ENCODE results near the gene NME9.
A peak's percentile ranks its signal among the peaks of the same experiment; 100 is the strongest.

NME9 gene

DNA sequence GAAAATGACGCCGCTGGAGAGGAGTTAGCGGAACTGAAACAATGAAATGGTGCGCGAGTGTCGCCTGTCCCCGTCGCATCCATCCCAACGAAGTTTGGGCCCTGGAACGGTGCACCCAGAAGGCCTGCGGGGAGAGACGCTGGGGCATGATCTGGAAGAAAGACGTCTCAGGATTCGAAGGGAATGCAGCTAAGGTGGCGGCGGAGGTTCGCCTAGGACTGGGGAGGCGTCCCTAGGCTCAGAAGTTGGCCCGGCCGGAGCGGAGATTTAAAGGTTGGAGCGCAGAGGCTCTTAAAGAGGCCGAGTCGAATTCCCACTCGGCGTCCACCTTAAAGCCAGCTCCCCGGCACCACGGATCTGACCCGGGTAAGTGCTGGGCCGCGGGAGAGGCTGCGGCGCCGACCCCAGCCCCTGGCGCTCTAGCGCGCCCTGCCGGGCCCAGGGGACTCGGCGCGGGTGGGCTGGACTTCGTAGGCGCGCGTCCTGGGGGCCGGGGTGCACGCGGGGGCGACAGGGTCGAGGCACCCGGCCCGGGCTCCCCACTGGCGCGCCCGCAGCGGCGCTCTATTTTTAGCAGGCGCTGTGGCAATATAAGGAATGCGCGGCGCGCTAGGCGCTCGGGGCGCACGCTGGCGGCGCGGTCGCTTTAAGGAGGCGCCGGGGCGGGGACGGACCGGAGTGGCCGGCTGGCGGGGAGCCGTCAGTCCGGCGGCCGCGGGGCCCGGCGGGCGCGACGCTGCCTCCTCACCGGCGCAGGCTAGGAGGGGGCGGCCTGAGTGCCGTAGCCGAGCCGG, 18.5 kb upstream of the NME9 start, which contains the start of gene MRAS:
TSS of gene MRAS (plus strand) at position 620 of the 794 bp plus-strand sequence. CDS start 24,305 bp downstream, outside the sequence.
- peak within 1 kb of the TSS; percentile 58 for H3K9ac ChIP-seq (ENCODE audit: low read length)
- H3K9me3 ChIP-seq (ENCODE audit: control insufficient read depth, low read depth, low read length): no peaks in the 10 kb centered on the region
- H3K27ac ChIP-seq (ENCODE audit: low read length): no peak within 1 kb of the TSS
- H3K4me1 ChIP-seq (ENCODE audit: control insufficient read depth, low read depth, low read length): no peaks in the 10 kb centered on the region
- peaks cover 9% of the 10 kb centered on the region for H3K27me3 ChIP-seq (ENCODE audit: control insufficient read depth, insufficient read depth, low read length)
- H3K4me3 ChIP-seq (ENCODE audit: low read length): peak within 1 kb of the TSS; percentile 75
- H3K36me3 ChIP-seq (ENCODE audit: control insufficient read depth, low read depth, low read length): no peaks in the 10 kb centered on the region

DNA sequence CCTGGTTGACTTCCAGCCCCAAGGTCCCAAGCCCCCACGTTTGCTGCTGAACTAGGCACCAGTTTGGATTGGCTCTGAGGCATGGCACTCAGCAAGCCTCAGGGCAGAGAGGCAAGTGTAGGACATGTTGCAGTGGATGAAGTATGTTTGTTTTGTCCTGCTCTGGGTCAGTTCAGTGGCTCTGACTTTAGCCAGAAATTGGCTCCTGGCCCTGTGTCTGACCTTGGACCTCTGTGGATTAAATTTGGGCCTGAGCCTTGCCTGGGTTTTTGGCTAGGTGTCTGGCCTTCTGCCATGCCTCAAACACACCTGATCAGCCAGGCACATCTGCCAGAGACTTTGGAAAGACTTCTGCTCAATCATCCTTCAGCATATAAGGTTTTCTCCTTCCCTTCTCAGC, 15.1 kb upstream of the NME9 start:
- Histone ChIP-seq H3K27ac (ENCODE audit: low read length) (no peak overlapping the region), H3K9me3 (ENCODE audit: control insufficient read depth, low read depth, low read length) (no peaks in the 10 kb centered on the region), H3K9ac (ENCODE audit: low read length) (no peak overlapping the region), H3K27me3 (ENCODE audit: control insufficient read depth, insufficient read depth, low read length) (peaks cover 9% of the 10 kb centered on the region), H3K4me3 (ENCODE audit: low read length) (no peak overlapping the region), H3K36me3 (ENCODE audit: control insufficient read depth, low read depth, low read length) (no peaks in the 10 kb centered on the region), H3K4me1 (ENCODE audit: control insufficient read depth, low read depth, low read length) (no peaks in the 10 kb centered on the region)

- no peaks in the 10 kb centered on the region for H3K36me3 ChIP-seq (ENCODE audit: control insufficient read depth, low read depth, low read length)
- no peak overlapping the region for H3K4me3 ChIP-seq (ENCODE audit: low read length)
- no peak overlapping the region for H3K27ac ChIP-seq (ENCODE audit: low read length)
- no peaks in the 10 kb centered on the region for H3K27me3 ChIP-seq (ENCODE audit: control insufficient read depth, insufficient read depth, low read length)
- peaks cover 13% of the 10 kb centered on the region for H3K4me1 ChIP-seq (ENCODE audit: control insufficient read depth, low read depth, low read length)
- no peaks in the 10 kb centered on the region for H3K9me3 ChIP-seq (ENCODE audit: control insufficient read depth, low read depth, low read length)
- no peak overlapping the region for H3K9ac ChIP-seq (ENCODE audit: low read length)
These were observed 10.9 kb upstream of the NME9 start for GRCh38 chr3:138340511-138340910.

DNA sequence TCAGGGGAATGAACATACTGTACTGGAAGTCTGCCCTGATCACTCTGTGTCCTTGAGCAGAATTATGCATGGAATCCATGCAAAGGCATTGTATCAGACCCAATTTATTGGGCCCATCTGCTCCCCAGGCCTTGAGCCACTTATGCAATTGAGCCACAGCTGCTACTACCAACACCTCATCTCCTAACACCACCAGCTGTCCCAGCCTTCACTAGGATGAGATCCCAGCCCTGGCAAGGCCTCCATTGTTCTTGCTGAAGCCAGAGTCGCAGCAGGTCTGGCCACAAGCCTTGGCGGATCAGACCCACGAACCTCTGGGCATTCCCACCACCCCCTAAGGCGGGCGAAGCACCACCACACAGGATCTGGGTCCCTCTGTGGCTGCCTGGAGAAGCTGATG, 9.2 kb upstream of the NME9 start:
- H3K27ac ChIP-seq (ENCODE audit: low read length): no peak overlapping the region
- no peaks in the 10 kb centered on the region for H3K9me3 ChIP-seq (ENCODE audit: control insufficient read depth, low read depth, low read length)
- no peaks in the 10 kb centered on the region for H3K27me3 ChIP-seq (ENCODE audit: control insufficient read depth, insufficient read depth, low read length)
- no peaks in the 10 kb centered on the region for H3K36me3 ChIP-seq (ENCODE audit: control insufficient read depth, low read depth, low read length)
- no peak overlapping the region for H3K4me3 ChIP-seq (ENCODE audit: low read length)
- H3K9ac ChIP-seq (ENCODE audit: low read length): no peak overlapping the region
- H3K4me1 ChIP-seq (ENCODE audit: control insufficient read depth, low read depth, low read length): peaks cover 13% of the 10 kb centered on the region

DNA sequence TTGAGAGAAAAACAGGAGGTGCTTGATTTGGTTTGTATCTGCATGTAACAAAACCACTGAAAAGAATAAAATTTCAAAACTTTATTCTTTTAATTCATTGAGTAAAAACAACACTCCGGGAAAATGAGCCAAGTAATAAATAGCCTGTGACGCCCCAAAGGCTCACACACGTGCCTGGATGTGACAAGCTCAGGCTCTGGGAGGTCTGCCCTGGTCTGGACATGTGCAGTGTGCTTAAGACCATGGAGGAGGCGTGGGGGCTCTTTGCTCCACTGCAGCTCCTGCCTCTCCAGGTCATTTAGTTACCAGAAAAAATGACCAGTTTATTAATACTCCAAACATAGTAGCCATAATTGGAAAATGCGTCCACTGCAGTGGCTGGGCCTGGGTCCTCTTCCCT, 8.6 kb upstream of the NME9 start:
- Histone ChIP-seq H3K36me3 (ENCODE audit: control insufficient read depth, low read depth, low read length) (no peaks in the 10 kb centered on the region), H3K4me3 (ENCODE audit: low read length) (no peak overlapping the region), H3K27me3 (ENCODE audit: control insufficient read depth, insufficient read depth, low read length) (no peaks in the 10 kb centered on the region), H3K4me1 (ENCODE audit: control insufficient read depth, low read depth, low read length) (peaks cover 13% of the 10 kb centered on the region), H3K27ac (ENCODE audit: low read length) (no peak overlapping the region), H3K9ac (ENCODE audit: low read length) (no peak overlapping the region), H3K9me3 (ENCODE audit: control insufficient read depth, low read depth, low read length) (no peaks in the 10 kb centered on the region)

DNA sequence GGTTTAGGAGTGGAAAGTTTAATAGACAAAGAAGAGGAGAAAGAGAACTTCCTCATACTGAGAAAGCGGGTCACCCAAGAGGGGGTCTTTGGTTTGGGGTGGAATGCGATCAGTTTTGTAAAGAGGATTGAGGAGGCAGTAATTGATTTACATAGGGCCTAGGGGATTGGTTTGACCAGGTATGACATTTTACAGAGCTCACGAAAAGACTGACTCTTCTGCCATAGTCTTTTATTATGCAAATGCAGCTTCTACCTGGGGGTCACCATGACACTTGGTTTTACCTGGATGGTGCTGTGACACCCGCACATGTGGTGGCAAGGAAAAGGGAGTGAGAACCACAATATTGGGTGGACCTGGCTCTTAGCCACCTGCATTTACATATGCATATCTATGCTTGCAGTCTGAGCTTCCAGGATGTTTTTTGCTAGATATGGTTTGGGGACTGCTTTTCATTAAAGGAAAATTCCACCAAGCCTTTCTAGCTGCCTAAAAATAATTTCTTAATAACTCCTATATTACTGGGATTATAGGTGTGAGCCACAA, 6.9 kb upstream of the NME9 start:
- Histone ChIP-seq H3K9ac (ENCODE audit: low read length) (no peak overlapping the region), H3K4me3 (ENCODE audit: low read length) (no peak overlapping the region), H3K27me3 (ENCODE audit: control insufficient read depth, insufficient read depth, low read length) (no peaks in the 10 kb centered on the region), H3K4me1 (ENCODE audit: control insufficient read depth, low read depth, low read length) (peaks cover 13% of the 10 kb centered on the region), H3K9me3 (ENCODE audit: control insufficient read depth, low read depth, low read length) (no peaks in the 10 kb centered on the region), H3K27ac (ENCODE audit: low read length) (no peak overlapping the region), H3K36me3 (ENCODE audit: control insufficient read depth, low read depth, low read length) (no peaks in the 10 kb centered on the region)

DNA sequence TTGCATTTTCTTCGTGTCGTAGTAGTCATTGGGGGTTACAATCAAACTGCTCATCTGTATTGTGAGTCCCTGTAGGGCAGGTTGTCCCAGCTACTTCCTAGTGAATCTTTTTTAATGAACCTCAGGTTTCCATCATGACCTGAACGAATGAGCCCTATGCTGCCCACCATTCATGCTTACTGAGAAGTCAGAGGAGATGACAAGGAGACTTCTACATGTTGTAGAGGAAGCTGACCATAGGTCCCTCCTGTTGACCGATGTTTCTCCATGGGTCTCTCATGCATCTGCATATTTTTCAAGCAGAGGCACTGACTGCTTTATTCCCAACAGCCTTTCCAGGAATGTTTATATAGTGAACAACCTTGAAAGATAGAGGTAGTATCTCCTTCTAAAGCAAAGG, 5.0 kb upstream of the NME9 start:
- Histone ChIP-seq H3K27me3 (ENCODE audit: control insufficient read depth, insufficient read depth, low read length) (no peaks in the 10 kb centered on the region), H3K4me3 (ENCODE audit: low read length) (no peak overlapping the region), H3K4me1 (ENCODE audit: control insufficient read depth, low read depth, low read length) (peaks cover 13% of the 10 kb centered on the region), H3K9me3 (ENCODE audit: control insufficient read depth, low read depth, low read length) (no peaks in the 10 kb centered on the region), H3K36me3 (ENCODE audit: control insufficient read depth, low read depth, low read length) (no peaks in the 10 kb centered on the region), H3K9ac (ENCODE audit: low read length) (no peak overlapping the region), H3K27ac (ENCODE audit: low read length) (no peak overlapping the region)

- Histone ChIP-seq H3K9me3 (ENCODE audit: control insufficient read depth, low read depth, low read length) (no peaks in the 10 kb centered on the region), H3K36me3 (ENCODE audit: control insufficient read depth, low read depth, low read length) (no peaks in the 10 kb centered on the region), H3K27me3 (ENCODE audit: control insufficient read depth, insufficient read depth, low read length) (peaks cover 5% of the 10 kb centered on the region), H3K9ac (ENCODE audit: low read length) (no peak overlapping the region), H3K27ac (ENCODE audit: low read length) (no peak overlapping the region), H3K4me1 (ENCODE audit: control insufficient read depth, low read depth, low read length) (peaks cover 18% of the 10 kb centered on the region), H3K4me3 (ENCODE audit: low read length) (no peak overlapping the region)
These were observed 2.9 kb upstream of the NME9 start for GRCh38 chr3:138332472-138333073.

- no peaks in the 10 kb centered on the region for H3K9me3 ChIP-seq (ENCODE audit: control insufficient read depth, low read depth, low read length)
- no peak overlapping the region for H3K27ac ChIP-seq (ENCODE audit: low read length)
- H3K27me3 ChIP-seq (ENCODE audit: control insufficient read depth, insufficient read depth, low read length): peaks cover 5% of the 10 kb centered on the region
- peaks cover 11% of the 10 kb centered on the region for H3K4me1 ChIP-seq (ENCODE audit: control insufficient read depth, low read depth, low read length)
- H3K36me3 ChIP-seq (ENCODE audit: control insufficient read depth, low read depth, low read length): no peaks in the 10 kb centered on the region
- H3K4me3 ChIP-seq (ENCODE audit: low read length): no peak overlapping the region
- no peak overlapping the region for H3K9ac ChIP-seq (ENCODE audit: low read length)
These were observed 1.7 kb upstream of the NME9 start for GRCh38 chr3:138331143-138331894.

DNA sequence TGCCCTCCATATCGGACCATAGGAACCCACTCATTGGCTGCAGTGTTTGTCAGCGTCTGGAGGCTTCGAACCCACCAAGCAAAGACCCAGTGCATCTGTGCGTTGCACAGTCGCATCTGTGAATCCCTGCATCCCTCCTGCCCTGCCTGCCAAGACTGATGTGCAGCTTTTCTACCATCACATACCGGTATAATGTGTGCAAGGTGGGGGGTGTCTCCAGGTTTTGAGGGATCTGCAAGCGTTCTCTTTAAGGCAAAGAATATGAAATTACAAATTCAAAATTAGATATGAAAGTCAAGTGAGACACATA, 288 bp upstream of the NME9 start:
- Histone ChIP-seq H3K4me3 (ENCODE audit: low read length) (peak overlapping the region; percentile 64), H3K27ac (ENCODE audit: low read length) (no peak overlapping the region), H3K4me1 (ENCODE audit: control insufficient read depth, low read depth, low read length) (peaks cover 8% of the 10 kb centered on the region), H3K36me3 (ENCODE audit: control insufficient read depth, low read depth, low read length) (no peaks in the 10 kb centered on the region), H3K9ac (ENCODE audit: low read length) (no peak overlapping the region), H3K9me3 (ENCODE audit: control insufficient read depth, low read depth, low read length) (no peaks in the 10 kb centered on the region), H3K27me3 (ENCODE audit: control insufficient read depth, insufficient read depth, low read length) (peaks cover 5% of the 10 kb centered on the region)

- no peak overlapping the region for H3K9ac ChIP-seq (ENCODE audit: low read length)
- H3K4me1 ChIP-seq (ENCODE audit: control insufficient read depth, low read depth, low read length): peaks cover 8% of the 10 kb centered on the region
- H3K9me3 ChIP-seq (ENCODE audit: control insufficient read depth, low read depth, low read length): no peaks in the 10 kb centered on the region
- H3K27me3 ChIP-seq (ENCODE audit: control insufficient read depth, insufficient read depth, low read length): peaks cover 5% of the 10 kb centered on the region
- no peaks in the 10 kb centered on the region for H3K36me3 ChIP-seq (ENCODE audit: control insufficient read depth, low read depth, low read length)
- no peak overlapping the region for H3K4me3 ChIP-seq (ENCODE audit: low read length)
- no peak overlapping the region for H3K27ac ChIP-seq (ENCODE audit: low read length)
These were observed 1.3 kb downstream of the NME9 start for GRCh38 chr3:138328341-138328740.
